Non-pigmented ciliary epithelial cell (primary cell): Measurements from ENCODE around the gene OCLN.
"Not testable (repeated sequence)": the region's sequence is repeated elsewhere in the genome, so short reads cannot be mapped to it uniquely, and the experiment has no call there.

Experiments used
- DNase-seq: peaks from one replicate; pipeline ENCODE4 v3.0.0-alpha.2; 2010; ENCODE audit warnings: low read depth

Gene OCLN

GRCh38 chr5:69492391-69492922 lies at the start of gene OCLN:
OCLN (plus strand) TSS chr5:69492790; CDS start chr5:69504245, 11,455 bp downstream.
- no peak for DNase-seq

- DNase-seq = no peak
These were observed 48.3 kb upstream of the OCLN start for GRCh38 chr5:69444127-69444754.

- DNase-seq = no peak
These were observed 43.1 kb upstream of the OCLN start for GRCh38 chr5:69449511-69449910.

- DNase-seq = peak; percentile 81
These were observed 42.5 kb upstream of the OCLN start for GRCh38 chr5:69450116-69450515.

DNA sequence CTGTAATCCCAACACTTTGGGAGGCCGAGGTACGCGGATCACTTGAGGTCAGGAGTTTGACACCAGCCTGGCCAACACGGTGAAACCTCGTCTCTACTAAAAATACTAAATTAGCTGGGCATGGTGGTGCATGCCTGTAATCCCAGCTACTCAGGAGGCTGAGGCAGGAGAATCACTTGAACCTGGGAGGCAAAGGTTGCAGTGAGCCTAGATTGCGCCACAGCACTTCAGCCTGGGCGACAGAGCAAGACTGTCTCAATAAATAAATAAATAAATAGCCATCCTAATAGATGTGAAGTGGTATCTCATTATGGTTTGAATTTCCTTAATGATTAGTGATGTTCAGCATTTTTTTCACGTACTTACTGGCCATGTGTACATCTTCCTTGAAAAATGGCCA lies 42.1 kb upstream of the OCLN start:
- DNase-seq = not testable (repeated sequence)

DNA sequence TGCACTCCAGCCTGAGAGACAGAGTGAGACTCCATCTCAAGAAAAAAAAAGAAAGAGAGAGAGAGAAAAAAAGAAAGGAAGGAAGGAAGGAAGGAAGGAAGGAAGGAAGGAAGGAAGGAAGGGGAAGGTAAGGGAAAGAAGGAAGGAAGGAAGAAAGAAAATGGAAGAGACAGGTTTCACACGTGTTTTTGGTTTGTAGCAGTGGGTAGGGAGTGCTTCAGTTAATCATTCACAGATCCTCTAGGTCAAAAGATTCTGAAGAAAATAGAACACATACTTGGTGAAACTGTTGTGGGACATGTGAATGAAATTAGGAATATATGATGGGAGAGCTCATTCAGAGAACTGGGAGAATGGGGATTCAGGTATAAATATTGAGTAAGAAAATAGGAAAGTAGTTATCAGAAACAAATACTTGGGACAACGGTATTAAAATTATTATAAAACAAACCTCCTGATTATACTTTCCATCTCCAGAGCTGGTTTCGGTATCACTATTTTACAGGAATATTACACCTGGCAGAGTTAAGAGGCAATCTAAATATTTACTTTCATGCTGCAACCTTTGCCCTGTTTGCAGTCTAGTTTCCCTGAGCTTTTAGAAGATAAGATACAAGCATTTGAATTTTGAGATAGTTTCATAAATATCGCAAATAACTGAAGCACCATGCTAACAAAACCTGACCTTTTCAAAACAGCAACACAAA lies 40.5 kb upstream of the OCLN start:
- no peak for DNase-seq

- DNase-seq = not testable (repeated sequence)
These were observed 39.1 kb upstream of the OCLN start for GRCh38 chr5:69453487-69453886.

GRCh38 chr5:69454460-69455249 lies 37.9 kb upstream of the OCLN start:
- no peak for DNase-seq

DNA sequence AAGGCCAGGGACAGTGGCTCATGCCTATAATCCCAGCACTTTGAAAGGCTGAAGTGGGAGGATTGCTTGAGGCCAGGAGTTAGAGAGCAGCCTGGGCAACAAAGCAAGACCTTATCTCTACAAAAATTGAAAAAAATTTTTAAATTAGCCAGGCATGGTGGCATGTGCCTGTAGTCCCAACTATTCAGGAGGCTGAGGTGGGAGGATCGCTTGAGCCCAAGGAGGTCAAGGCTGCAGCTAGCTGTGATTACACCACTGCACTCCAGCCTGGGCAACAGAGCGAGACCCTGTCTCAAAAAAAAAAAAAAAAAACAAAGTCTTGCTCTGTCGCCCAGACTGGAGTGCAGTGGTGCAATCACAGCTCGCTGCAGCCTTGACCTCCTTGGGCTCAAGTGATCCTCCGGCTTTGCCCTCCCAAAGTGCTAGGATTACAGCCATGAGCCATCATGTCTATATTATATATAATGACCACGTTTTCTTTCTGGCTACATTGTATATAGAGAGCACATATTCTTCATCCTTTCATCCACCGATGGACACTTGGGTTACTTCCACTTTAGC lies 37.1 kb upstream of the OCLN start:
- DNase-seq = not testable (repeated sequence)

DNA sequence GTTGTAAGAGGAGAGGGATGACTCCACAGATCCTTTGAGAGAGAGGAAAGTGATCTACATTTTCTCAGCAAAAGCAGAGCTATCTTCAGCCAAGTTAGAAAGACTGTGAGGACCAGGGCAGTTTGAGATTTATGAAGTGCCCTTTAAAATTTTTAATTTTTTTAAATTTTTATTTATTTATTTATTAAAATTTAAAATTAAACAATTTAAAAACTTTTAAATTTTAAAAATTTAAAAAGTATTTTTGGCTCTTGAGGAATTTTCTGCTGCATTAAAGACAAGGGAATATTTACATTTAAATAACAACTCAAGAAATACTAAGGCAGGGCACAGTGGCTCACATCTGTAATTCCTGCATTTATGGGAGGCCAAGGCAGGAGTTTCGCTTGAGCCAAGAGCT lies 30.4 kb upstream of the OCLN start:
- no peak for DNase-seq

DNA sequence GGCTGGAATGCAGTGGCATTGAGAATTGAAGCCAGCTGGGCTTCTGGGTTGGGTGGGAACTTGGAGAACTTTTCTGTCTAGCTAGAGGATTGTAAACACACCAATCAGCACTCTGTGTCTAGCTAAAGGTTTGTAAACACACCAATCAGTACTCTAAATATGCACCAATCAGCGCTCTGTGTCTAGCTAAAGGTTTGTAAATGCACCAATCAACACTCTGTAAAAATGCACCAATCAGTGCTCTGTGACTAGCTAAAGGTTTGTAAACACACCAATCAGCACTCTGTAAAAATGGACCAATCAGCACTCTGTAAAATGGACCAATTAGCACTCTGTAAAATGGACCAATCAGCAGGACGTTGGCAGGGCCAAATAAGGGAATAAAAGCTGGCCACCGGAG lies 26.2 kb upstream of the OCLN start:
- not testable (repeated sequence) for DNase-seq

DNA sequence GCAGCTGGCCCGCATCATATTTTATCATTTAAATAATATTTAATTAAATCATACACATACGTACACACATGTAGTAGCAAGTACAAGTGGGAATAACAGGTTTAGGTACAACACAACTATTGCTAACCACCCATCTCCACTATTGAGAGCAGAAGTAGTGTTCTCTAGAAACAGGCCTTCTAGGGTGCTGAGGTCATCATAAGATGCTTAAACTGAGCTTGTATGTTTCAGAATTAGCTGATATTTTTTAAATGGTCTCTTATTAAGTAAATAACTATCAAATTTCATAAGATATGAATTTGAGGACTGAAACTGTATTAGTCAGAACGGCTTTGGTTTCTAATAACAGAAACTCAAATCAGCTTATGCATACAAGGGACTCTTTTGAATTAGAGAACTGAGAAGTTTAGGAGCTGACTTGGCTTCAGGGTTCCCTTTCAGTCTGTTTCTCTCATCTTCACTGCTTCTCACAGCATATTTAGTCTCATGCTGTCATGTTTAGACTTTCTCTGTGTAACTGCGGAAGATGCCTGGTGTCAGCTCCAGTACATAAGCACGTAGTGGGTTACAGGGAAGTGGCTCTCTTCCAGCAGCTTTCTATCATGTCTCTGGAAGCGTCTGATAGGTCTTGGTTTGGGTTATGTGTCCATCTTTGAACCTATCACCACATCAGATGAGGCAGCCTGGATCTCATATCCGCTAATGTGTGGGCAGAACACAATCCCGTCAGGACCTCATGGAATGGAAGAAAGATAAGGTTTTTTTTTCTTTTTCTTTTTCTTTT lies 25.0 kb upstream of the OCLN start:
- no peak for DNase-seq

GRCh38 chr5:69468631-69469030 lies 24.0 kb upstream of the OCLN start:
- DNase-seq = no peak

GRCh38 chr5:69471516-69471915 lies 21.1 kb upstream of the OCLN start:
- DNase-seq = not testable (repeated sequence)

GRCh38 chr5:69472535-69473143 lies 20.0 kb upstream of the OCLN start:
- DNase-seq = not testable (repeated sequence)

DNA sequence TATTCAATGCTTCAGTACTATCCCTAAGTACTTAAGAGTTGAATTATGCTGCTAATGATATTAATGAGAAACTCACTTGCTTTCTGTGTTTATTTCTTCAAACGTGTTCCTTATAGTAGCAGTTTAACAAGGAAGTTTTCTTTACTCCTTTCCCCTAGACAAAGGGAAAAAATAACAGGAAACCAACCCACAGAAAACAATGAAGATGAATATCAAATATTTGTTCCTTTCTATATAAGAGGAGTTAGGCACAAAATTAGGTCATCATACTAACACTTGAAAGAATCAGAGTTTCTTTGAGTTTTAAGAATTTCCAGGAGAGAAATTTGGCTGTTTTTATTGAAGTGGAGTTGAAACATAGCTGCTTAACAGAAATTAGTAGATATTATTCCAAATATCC lies 15.4 kb upstream of the OCLN start:
- DNase-seq = no peak

DNA sequence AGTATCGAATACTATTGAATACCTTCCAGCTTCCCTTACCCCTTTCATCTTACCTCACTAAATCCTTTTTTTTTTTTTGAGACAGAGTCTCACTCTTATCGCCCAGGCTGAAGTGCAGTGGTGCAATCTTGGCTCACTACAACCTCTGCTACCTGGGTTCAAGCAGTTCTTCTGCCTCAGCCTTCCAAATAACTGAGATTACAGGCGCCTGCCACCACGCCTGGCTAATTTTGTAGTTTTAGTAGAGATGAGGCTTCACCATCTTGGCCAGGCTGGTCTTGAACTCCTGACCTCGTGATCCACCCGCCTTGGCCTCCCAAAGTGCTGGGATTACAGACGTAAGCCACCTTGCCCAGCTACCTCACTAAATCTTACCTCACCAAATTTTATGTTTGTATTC lies 14.3 kb upstream of the OCLN start:
- DNase-seq = not testable (repeated sequence)

DNA sequence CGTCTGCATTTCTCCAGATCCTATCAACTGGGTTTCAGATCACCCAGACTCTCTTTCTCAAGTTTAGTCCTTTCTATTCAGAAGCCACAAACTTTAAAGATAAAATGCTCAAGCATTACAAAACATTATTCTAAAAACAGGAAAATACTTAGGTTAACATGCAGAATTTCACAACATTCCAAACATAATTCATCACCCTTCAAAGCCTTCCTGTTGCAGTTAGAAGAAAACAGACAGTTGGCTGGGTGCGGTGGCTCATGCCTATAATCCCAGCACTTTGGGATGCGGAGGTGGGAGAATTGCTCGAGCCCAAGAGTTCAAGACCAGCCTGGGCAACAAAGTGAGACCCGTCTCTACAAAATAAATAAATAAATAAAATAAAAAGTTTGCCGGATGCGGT lies 7.7 kb upstream of the OCLN start:
- DNase-seq = no peak

DNA sequence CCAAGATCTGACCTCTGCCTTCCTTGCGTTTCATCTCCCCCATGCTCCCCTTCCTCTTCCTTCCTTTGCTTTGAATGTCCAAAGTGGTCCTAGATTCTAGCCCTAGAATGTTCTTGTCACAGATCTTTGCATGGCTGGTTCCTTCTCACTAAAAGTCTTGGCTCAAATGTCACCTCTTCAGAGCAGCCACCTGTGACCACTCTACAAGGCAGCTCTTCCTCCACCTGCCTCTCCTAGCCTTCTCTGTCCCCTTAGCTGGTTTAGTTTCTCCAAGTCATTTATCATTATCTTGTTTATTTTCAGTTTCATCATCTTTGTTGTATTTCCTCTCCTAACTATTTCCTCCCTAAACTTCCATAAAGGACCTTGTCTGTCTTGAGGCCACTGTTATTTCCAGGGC lies 7.1 kb upstream of the OCLN start:
- no peak for DNase-seq

DNA sequence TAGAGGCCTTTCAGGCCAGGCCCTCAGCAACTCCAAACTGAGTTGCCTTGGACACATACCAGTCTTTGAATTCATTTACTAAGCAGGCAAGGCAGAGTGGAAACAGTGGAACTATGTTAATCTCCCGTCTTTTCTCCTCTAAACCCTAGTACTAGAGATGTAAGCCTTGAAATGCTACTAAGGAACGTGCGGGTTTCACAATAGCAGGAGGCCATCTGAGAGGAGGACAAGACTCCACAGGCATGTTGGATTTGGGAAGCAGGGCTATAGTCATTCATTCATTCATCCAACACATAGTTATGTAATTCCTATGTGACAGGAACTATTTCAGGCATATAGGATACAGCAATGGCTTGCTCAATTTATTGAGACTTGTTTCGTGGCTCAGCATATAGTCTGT lies 3.3 kb upstream of the OCLN start:
- DNase-seq = no peak

DNA sequence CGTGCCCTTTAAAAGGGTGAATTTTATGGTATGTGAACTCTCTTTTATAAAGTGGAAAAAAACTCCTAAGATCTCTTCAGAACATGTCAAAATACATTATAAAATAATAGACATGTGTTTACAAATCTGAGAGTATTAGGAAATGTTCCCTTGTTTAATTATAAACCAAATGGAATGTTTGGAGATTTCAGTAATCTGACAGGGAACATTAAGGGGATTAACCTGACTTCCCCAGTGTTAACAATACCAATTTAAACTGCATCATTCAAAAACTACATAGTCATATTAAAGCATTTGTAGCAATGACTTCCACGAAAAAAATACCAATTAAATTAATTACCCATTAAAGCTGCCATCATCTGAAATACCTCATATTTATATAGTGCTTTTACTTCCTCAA lies 1.6 kb upstream of the OCLN start:
- DNase-seq = no peak
